ENCODE results near the gene FAM110D.

FAM110D gene

DNA sequence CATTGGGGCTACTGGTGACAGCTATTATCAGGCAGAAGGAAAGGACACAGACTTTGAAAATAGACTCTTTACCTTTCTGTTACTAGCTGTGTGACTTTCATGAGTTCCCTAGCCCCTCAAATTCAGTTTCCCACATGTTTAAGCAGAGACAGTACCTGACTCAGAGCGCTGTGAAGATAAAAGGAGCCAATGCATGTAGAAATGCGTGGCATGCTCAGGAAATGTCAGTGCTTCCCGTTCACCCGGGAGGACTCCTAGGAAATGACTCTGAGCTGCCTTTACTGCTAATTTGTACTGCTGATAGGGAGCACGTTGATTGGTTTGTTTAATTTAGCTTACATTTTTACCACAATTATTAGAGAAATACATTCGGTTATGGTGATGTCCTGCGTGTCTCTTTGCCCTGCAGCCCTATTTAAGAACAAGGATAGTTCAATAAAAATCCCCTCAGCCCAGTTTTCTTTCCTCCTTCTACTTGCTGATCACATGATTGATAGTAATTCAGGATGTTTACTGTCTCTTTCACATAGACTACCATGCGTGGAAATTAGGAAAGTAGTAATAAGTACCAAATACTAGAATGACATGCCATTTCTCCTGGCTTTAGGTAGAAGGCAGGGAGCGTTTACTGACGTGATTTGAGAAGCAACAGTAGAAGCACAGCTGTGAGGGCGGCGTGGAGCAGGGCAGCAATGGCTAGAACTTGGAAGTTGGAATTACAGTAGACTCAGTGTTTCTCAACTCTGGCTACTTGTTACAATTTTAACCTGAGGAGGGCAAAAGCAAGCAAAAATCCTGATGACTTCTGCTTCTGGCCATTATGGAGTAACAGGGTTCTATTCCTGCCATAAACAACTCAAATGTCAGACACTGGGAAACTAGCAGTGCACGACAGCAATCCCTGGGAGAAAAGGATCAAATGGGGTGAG, 31.4 kb upstream of the FAM110D start:
- peak in 1 of 2 experiments; percentile 55 for DNase-seq (ENCODE audit: low read depth in 1 of 2, low spot score in 1 of 2)
- TF ChIP-seq, protein P1, sequence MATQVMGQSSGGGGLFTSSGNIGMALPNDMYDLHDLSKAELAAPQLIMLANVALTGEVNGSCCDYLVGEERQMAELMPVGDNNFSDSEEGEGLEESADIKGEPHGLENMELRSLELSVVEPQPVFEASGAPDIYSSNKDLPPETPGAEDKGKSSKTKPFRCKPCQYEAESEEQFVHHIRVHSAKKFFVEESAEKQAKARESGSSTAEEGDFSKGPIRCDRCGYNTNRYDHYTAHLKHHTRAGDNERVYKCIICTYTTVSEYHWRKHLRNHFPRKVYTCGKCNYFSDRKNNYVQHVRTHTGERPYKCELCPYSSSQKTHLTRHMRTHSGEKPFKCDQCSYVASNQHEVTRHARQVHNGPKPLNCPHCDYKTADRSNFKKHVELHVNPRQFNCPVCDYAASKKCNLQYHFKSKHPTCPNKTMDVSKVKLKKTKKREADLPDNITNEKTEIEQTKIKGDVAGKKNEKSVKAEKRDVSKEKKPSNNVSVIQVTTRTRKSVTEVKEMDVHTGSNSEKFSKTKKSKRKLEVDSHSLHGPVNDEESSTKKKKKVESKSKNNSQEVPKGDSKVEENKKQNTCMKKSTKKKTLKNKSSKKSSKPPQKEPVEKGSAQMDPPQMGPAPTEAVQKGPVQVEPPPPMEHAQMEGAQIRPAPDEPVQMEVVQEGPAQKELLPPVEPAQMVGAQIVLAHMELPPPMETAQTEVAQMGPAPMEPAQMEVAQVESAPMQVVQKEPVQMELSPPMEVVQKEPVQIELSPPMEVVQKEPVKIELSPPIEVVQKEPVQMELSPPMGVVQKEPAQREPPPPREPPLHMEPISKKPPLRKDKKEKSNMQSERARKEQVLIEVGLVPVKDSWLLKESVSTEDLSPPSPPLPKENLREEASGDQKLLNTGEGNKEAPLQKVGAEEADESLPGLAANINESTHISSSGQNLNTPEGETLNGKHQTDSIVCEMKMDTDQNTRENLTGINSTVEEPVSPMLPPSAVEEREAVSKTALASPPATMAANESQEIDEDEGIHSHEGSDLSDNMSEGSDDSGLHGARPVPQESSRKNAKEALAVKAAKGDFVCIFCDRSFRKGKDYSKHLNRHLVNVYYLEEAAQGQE (IDR thresholded peaks at IDR 0.05; ENCODE audit: insufficient replicate concordance, low read depth): no peak
- TF ChIP-seq, protein P2, sequence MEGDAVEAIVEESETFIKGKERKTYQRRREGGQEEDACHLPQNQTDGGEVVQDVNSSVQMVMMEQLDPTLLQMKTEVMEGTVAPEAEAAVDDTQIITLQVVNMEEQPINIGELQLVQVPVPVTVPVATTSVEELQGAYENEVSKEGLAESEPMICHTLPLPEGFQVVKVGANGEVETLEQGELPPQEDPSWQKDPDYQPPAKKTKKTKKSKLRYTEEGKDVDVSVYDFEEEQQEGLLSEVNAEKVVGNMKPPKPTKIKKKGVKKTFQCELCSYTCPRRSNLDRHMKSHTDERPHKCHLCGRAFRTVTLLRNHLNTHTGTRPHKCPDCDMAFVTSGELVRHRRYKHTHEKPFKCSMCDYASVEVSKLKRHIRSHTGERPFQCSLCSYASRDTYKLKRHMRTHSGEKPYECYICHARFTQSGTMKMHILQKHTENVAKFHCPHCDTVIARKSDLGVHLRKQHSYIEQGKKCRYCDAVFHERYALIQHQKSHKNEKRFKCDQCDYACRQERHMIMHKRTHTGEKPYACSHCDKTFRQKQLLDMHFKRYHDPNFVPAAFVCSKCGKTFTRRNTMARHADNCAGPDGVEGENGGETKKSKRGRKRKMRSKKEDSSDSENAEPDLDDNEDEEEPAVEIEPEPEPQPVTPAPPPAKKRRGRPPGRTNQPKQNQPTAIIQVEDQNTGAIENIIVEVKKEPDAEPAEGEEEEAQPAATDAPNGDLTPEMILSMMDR (IDR thresholded peaks at IDR 0.05; ENCODE audit: insufficient read depth, low read length): no peak
- TF ChIP-seq GABPA (IDR thresholded peaks at IDR 0.05; ENCODE audit: low read depth) (no peak), SPI1 (IDR thresholded peaks at IDR 0.05; ENCODE audit: borderline replicate concordance, low read depth) (peak; percentile 35; the same call in 1 of the 2 replicates), POLR2AphosphoS5 (IDR thresholded peaks at IDR 0.05; ENCODE audit: low read depth) (no peak)
- peak overlapping the region; percentile 10 for H3K4me3 ChIP-seq (replicated peaks; ENCODE audit: insufficient read depth, low read length)
- peak overlapping the region; percentile 90 for H3K27ac ChIP-seq (replicated peaks)
- H3K27me3 ChIP-seq (ENCODE audit: insufficient read depth, poor library complexity, severe bottlenecking): no peaks in the 10 kb centered on the region

DNA sequence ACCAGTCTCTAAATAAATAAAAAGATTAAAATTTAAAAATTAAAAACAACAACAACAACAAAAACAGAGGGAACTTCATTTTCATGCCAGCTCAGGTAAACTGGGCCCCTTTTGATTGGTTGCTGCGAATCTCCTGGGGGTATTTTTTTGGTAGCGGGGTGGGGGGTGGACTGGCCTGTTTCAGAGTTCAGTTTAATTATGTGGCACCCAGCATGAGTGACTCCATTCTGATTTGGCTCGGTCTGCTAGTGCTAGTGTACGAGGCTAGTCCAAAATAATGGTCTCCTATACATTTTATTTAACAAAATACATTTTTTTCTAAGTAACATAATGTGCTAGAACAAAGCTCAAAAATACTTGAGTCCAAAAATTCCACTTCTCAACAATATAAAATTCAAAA, 29.1 kb upstream of the FAM110D start:
- H3K27me3 ChIP-seq (ENCODE audit: insufficient read depth, poor library complexity, severe bottlenecking): no peaks in the 10 kb centered on the region

GRCh38 chr1:26130695-26131094, 28.2 kb upstream of the FAM110D start:
- Histone ChIP-seq H3K4me3 (replicated peaks; ENCODE audit: insufficient read depth, low read length) (no peak overlapping the region), H3K27ac (replicated peaks) (no peak overlapping the region), H3K27me3 (ENCODE audit: insufficient read depth, poor library complexity, severe bottlenecking) (no peaks in the 10 kb centered on the region)
- no peak for TF ChIP-seq GABPA (IDR thresholded peaks at IDR 0.05; ENCODE audit: low read depth)
- TF ChIP-seq, protein P2 (IDR thresholded peaks at IDR 0.05; ENCODE audit: insufficient read depth, low read length): no peak
- TF ChIP-seq, protein P1 (IDR thresholded peaks at IDR 0.05; ENCODE audit: insufficient replicate concordance, low read depth): no peak
- no peak for TF ChIP-seq POLR2AphosphoS5 (IDR thresholded peaks at IDR 0.05; ENCODE audit: low read depth)
- no peak for TF ChIP-seq SPI1 (IDR thresholded peaks at IDR 0.05; ENCODE audit: borderline replicate concordance, low read depth)
- DNase-seq (ENCODE audit: low read depth in 1 of 2, low spot score in 1 of 2): no peak

More for the DNA sequence above, 29.1 kb upstream of the FAM110D start:
- no peak overlapping the region for H3K4me3 ChIP-seq (replicated peaks; ENCODE audit: insufficient read depth, low read length)
- no peak for TF ChIP-seq SPI1 (IDR thresholded peaks at IDR 0.05; ENCODE audit: borderline replicate concordance, low read depth)
- no peak for TF ChIP-seq POLR2AphosphoS5 (IDR thresholded peaks at IDR 0.05; ENCODE audit: low read depth)
- TF ChIP-seq GABPA (IDR thresholded peaks at IDR 0.05; ENCODE audit: low read depth): no peak
- TF ChIP-seq, protein P1 (IDR thresholded peaks at IDR 0.05; ENCODE audit: insufficient replicate concordance, low read depth): no peak
- TF ChIP-seq, protein P2 (IDR thresholded peaks at IDR 0.05; ENCODE audit: insufficient read depth, low read length): no peak
- DNase-seq (ENCODE audit: low read depth in 1 of 2, low spot score in 1 of 2): no peak
- no peak overlapping the region for H3K27ac ChIP-seq (replicated peaks)
